HCT116 (cell line): ENCODE measurements around the gene ARL15. TPM values are rescaled to one million over a fixed set of nuclear protein-coding genes. Genes with fewer than 3 reads are reported as not detected.

ENCODE experiments used
- ATAC-seq: fragments of 200-7000 bp; cut with Tn5 transposase; 2 replicates; pipeline ENCODE4 v1.9.1; 2020; ENCODE audit warnings: mild to moderate bottlenecking, moderate library complexity
- BruUV-seq: library from RNA; stranded (reverse); fragments of 400-500 nt; replicated peaks from 2 replicates; lab custom pipeline; 2021; lab: Mats Ljungman, UMichigan
- CTCF ChIA-PET: fragments of 300-600 bp; sonication (Branson Sonifier 250); formaldehyde crosslinking; loops from one replicate; lab custom pipeline; 2021; ENCODE audit warnings: antibody characterized with exemption; lab: Charles Lee
- POLR2A ChIA-PET: fragments of 300-600, 350-600 bp; sonication (Branson Sonifier 250); formaldehyde crosslinking; loops from one replicate; lab custom pipeline; 2021; ENCODE audit warnings: antibody characterized with exemption; lab: Charles Lee
- RAD21 ChIA-PET, 2 experiments: fragments of 300-600 bp; sonication (Branson Sonifier 250); formaldehyde crosslinking; loops; one replicate each; lab custom pipeline; 2023; ENCODE audit warnings: low total read pairs in 2 of 2; ENCODE audit not compliant: uncharacterized antibody in 2 of 2, unreplicated experiment in 2 of 2, low non-redundant PET in 1 of 2; lab: Charles Lee
- DNase-seq: peaks from one replicate; pipeline ENCODE4 v3.0.0-alpha.2; 2010; ENCODE audit warnings: low read depth, low spot score
- H2AFZ ChIP-seq: fragments of 200-600 bp; shearing (Covaris generic), sonication (generic); 2 replicates; pipeline ENCODE4 v1.6.1; 2017; ENCODE audit warnings: low read depth, mixed run types, mixed read lengths, antibody characterized with exemption, low read length; ENCODE audit not compliant: poor library complexity, severe bottlenecking
- H3K27ac ChIP-seq: 2 replicates; pipeline ENCODE4 v1.5.1; 2012; ENCODE audit warnings: low read depth, low read length
- H3K27me3 ChIP-seq: fragments of 200-600 bp; sonication (generic); 2 replicates; pipeline ENCODE4 v1.6.1; 2016; ENCODE audit warnings: mixed run types, low read length, mixed read lengths; ENCODE audit not compliant: insufficient read depth
- H3K36me3 ChIP-seq, 2 experiments: fragments of 200-500 bp in 1 of 2; fragments of 200-600 bp in 1 of 2; sonication (Bioruptor generic) in 1 of 2; sonication (generic) in 1 of 2; 2 replicates each; pipeline versions ENCODE4 v1.5.1 to v1.6.1; 2014 to 2016; ENCODE audit warnings: low read length in 2 of 2, inconsistent platforms in 1 of 2, mixed read lengths in 1 of 2, mixed run types in 1 of 2; ENCODE audit not compliant: insufficient read depth in 2 of 2, control insufficient read depth in 1 of 2
- H3K4me1 ChIP-seq, 2 experiments: fragments of 200-600 bp in 1 of 2; sonication (generic) in 1 of 2; 2 replicates each; pipeline versions ENCODE4 v1.5.1 to v1.6.1; 2012 to 2017; ENCODE audit warnings: low read length in 2 of 2, inconsistent platforms in 1 of 2, mild to moderate bottlenecking in 1 of 2, mixed read lengths in 1 of 2, mixed run types in 1 of 2, moderate library complexity in 1 of 2; ENCODE audit not compliant: insufficient read depth in 2 of 2, control insufficient read depth in 1 of 2
- H3K4me2 ChIP-seq: fragments of 200-600 bp; sonication (generic); 2 replicates; pipeline ENCODE4 v1.6.1; 2017; ENCODE audit warnings: mixed run types, low read length, mixed read lengths
- H3K4me3 ChIP-seq, 2 experiments: fragments of 200-600 bp in 1 of 2; sonication (generic) in 1 of 2; replicated peaks in 1 of 2; 2 replicates each; pipeline ENCODE4 v1.5.1; 2011 to 2016; ENCODE audit warnings: low read length in 2 of 2, control low read depth in 1 of 2, low read depth in 1 of 2, mild to moderate bottlenecking in 1 of 2, mixed read lengths in 1 of 2, mixed run types in 1 of 2
- H3K79me2 ChIP-seq: fragments of 200-600 bp; sonication (generic); 2 replicates; pipeline ENCODE4 v1.6.1; 2017; ENCODE audit warnings: mild to moderate bottlenecking, mixed run types, low read length, moderate library complexity, mixed read lengths; ENCODE audit not compliant: insufficient read depth
- H3K9ac ChIP-seq: fragments of 200-600 bp; sonication (generic); 2 replicates; pipeline ENCODE4 v1.6.1; 2016; ENCODE audit warnings: low read length, mixed read lengths
- H3K9me2 ChIP-seq: fragments of 200-600 bp; sonication (generic), shearing (Covaris generic); 2 replicates; pipeline ENCODE4 v1.6.1; 2017; ENCODE audit warnings: mixed run types, mild to moderate bottlenecking, moderate library complexity; ENCODE audit not compliant: insufficient read depth
- H3K9me3 ChIP-seq, 2 experiments: fragments of 200-500 bp in 1 of 2; fragments of 200-600 bp in 1 of 2; sonication (Bioruptor generic) in 1 of 2; sonication (generic) in 1 of 2; 2 replicates each; pipeline ENCODE4 v1.6.1; 2014 to 2017; ENCODE audit warnings: low read length in 2 of 2, mixed read lengths in 2 of 2, inconsistent platforms in 1 of 2, low read depth in 1 of 2, mild to moderate bottlenecking in 1 of 2, mixed run types in 1 of 2, moderate library complexity in 1 of 2; ENCODE audit not compliant: control insufficient read depth in 1 of 2, insufficient read depth in 1 of 2
- H4K20me1 ChIP-seq: fragments of 200-600 bp; sonication (generic), shearing (Covaris generic); 2 replicates; pipeline ENCODE4 v1.6.1; 2017; ENCODE audit warnings: mixed run types, mild to moderate bottlenecking, moderate library complexity; ENCODE audit not compliant: insufficient read depth
- EGR1 ChIP-seq: IDR thresholded peaks from 2 replicates; pipeline ENCODE4 v1.6.1; 2012; ENCODE audit warnings: low read depth
- ELF1 ChIP-seq: IDR thresholded peaks from 2 replicates; pipeline ENCODE4 v1.6.1; 2012; ENCODE audit warnings: low read depth, borderline replicate concordance
- EZH2phosphoT487 ChIP-seq: fragments of 200-600 bp; IDR thresholded peaks from 2 replicates; pipeline ENCODE4 v1.6.1; 2018; ENCODE audit warnings: antibody characterized with exemption, borderline replicate concordance
- POLR2A ChIP-seq: IDR thresholded peaks from 2 replicates; pipeline ENCODE4 v1.7.0; 2011; ENCODE audit warnings: borderline replicate concordance; ENCODE audit not compliant: insufficient read depth, insufficient read length; ENCODE audit errors: extremely low read depth
- POLR2AphosphoS5 ChIP-seq: IDR thresholded peaks from 2 replicates; pipeline ENCODE4 v1.6.1; 2011; ENCODE audit warnings: mild to moderate bottlenecking, low read depth, low read length, moderate library complexity
- SP1 ChIP-seq: IDR thresholded peaks from 2 replicates; pipeline ENCODE4 v1.6.1; 2012; ENCODE audit warnings: low read depth
- SRF ChIP-seq: IDR thresholded peaks from 2 replicates; pipeline ENCODE4 v1.6.1; 2012; ENCODE audit warnings: low read depth
- TCF7L2 ChIP-seq: IDR thresholded peaks from 2 replicates; pipeline ENCODE4 v1.7.0; 2011; ENCODE audit warnings: borderline replicate concordance, inconsistent platforms; ENCODE audit not compliant: insufficient read depth, insufficient read length; ENCODE audit errors: extremely low read depth
- ZNF274 ChIP-seq: fragments of 200-500 bp; sonication (Bioruptor generic); IDR thresholded peaks from 2 replicates; pipeline ENCODE4 v1.6.1; 2014; ENCODE audit warnings: mild to moderate bottlenecking, low read depth, low read length, inconsistent platforms
- intact Hi-C: fragments of 100-400 bp; cut with micrococcal nuclease; formaldehyde crosslinking; loops from 2 replicates; pipeline ENCODE4 v1.10.0; 2022
- total RNA-seq: library from RNA; stranded (reverse); gene quantifications from one replicate; pipeline ENCODE4 v1.2.1, GENCODE V29; 2021; ENCODE audit not compliant: unreplicated experiment
- TF ChIP-seq, protein P1 (sequence below): IDR thresholded peaks from 2 replicates; pipeline ENCODE4 v1.6.1; 2011; ENCODE audit warnings: mild to moderate bottlenecking, low read length, moderate library complexity; ENCODE audit not compliant: insufficient replicate concordance; ENCODE audit errors: extremely low read depth

ARL15 gene
- total RNA-seq, 1 experiment from 2014 or later, result 15.0 TPM

DNA sequence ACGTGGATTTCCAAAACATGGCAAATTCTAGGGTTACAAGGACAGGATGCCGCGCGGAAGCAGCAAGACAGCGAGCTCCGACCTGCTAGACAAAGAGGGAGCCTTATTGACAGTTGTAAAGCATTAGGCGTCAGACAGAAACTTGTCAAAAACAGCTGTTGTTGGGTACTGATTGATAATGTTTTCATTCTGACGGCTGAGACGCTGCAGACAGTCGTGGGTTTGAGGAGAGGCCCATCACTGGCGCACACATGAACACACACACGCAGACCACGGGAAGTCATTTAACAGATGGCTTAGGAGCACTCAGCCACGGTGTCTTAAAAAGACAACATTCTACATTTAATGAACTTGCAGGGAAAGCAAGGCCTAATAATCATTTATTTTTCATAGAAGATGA is 426.0 kb downstream of the ARL15 start:
- ChIA-PET RAD21 (no interaction called here), POLR2A (no interaction called here), CTCF (no interaction called here)
- Histone ChIP-seq H3K27ac (no peak overlapping the region), H3K79me2 (no peaks in the 10 kb centered on the region), H3K4me2 (no peak overlapping the region), H3K27me3 (no peaks in the 10 kb centered on the region), H3K4me3 (no peak overlapping the region), H2AFZ (no peak overlapping the region), H4K20me1 (no peaks in the 10 kb centered on the region), H3K9me3 (no peaks in the 10 kb centered on the region), H3K36me3 (no peaks in the 10 kb centered on the region), H3K4me1 (no peaks in the 10 kb centered on the region), H3K9me2 (no peaks in the 10 kb centered on the region), H3K9ac (no peak overlapping the region)
- TF ChIP-seq TCF7L2, result no peak
- DNase-seq (no peak), ATAC-seq (no peak)
- intact Hi-C loops, result no loop called here
- BruUV-seq, result no TSS peak

DNA sequence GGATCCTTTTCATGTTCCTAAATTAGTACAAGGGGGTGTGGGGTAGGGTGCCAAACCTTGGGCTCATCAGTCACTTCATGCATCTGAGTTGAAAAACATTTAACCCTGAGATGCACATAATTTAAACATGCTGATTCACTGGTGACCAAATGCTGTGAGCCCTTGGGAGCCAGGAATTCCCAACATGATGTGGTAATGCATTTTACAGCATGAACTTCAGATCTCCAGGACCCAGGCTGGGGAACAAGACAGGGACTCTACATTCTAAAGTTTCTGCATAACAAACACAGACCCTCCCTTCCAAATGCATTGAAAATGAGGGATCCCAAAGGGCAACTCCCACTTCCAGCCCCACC is 427.7 kb downstream of the ARL15 start:
- H3K9me2 ChIP-seq, result no peaks in the 10 kb centered on the region
- no peaks in the 10 kb centered on the region for H3K36me3 ChIP-seq
- no peaks in the 10 kb centered on the region for H3K9me3 ChIP-seq
- BruUV-seq, result no TSS peak
- H3K27ac ChIP-seq, result no peak overlapping the region
- H3K4me1 ChIP-seq, result no peaks in the 10 kb centered on the region
- no peak overlapping the region for H3K4me3 ChIP-seq
- H4K20me1 ChIP-seq, result no peaks in the 10 kb centered on the region
- H3K9ac ChIP-seq, result no peak overlapping the region
- ChIA-PET RAD21 (no interaction called here), POLR2A (no interaction called here), CTCF (no interaction called here)
- no peaks in the 10 kb centered on the region for H3K79me2 ChIP-seq
- TF ChIP-seq POLR2AphosphoS5 (no peak), ZNF274 (no peak), EZH2phosphoT487 (no peak), SP1 (no peak), EGR1 (no peak), ELF1 (no peak), SRF (no peak), TCF7L2 (no peak), POLR2A (no peak)
- TF ChIP-seq, protein P1, sequence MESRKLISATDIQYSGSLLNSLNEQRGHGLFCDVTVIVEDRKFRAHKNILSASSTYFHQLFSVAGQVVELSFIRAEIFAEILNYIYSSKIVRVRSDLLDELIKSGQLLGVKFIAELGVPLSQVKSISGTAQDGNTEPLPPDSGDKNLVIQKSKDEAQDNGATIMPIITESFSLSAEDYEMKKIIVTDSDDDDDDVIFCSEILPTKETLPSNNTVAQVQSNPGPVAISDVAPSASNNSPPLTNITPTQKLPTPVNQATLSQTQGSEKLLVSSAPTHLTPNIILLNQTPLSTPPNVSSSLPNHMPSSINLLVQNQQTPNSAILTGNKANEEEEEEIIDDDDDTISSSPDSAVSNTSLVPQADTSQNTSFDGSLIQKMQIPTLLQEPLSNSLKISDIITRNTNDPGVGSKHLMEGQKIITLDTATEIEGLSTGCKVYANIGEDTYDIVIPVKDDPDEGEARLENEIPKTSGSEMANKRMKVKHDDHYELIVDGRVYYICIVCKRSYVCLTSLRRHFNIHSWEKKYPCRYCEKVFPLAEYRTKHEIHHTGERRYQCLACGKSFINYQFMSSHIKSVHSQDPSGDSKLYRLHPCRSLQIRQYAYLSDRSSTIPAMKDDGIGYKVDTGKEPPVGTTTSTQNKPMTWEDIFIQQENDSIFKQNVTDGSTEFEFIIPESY, result no peak
- intact Hi-C loops, result no loop called here
- no peak overlapping the region for H3K4me2 ChIP-seq
- no peaks in the 10 kb centered on the region for H3K27me3 ChIP-seq
- no peak for DNase-seq
- ATAC-seq, result no peak
- H2AFZ ChIP-seq, result no peak overlapping the region
